ENCODE data around the gene FOXL2NB.

The FOXL2NB gene

DNA sequence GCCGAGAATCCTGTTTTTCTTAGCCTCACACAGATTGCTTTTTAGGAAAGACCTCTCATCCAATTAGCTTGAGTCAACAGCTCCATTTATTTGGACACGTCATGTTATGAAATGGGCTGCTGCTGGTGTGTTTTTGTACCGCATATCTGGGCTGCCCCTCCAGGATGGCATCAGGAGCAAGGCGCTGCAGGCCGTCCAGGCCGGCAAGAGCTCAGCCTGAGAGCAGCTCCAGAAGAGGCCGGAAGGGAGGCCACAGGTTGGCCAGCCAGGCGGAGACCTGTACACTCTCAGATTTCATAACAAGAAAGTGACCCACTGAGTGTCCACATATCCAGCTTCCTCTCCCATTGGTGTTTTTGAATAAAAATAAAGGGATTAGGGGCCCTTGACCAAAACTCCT is 28.3 kb downstream of the FOXL2NB start:
- Histone ChIP-seq H3K36me3 (ENCODE audit: control insufficient read depth, low read length) (no peaks in the 10 kb centered on the region), H3K27ac (ENCODE audit: low read depth, low read length) (no peak overlapping the region), H3K4me1 (ENCODE audit: control insufficient read depth, low read length) (no peaks in the 10 kb centered on the region), H3K9me3 (ENCODE audit: control insufficient read depth, insufficient read depth, low read length) (no peaks in the 10 kb centered on the region), H3F3A (ENCODE audit: control insufficient read depth, insufficient read depth) (no peaks in the 10 kb centered on the region), H4K20me1 (ENCODE audit: control insufficient read depth, insufficient read depth, low read depth, low read length) (no peaks in the 10 kb centered on the region), H3K4me2 (ENCODE audit: low read length) (no peak overlapping the region), H3K27me3 (ENCODE audit: control insufficient read depth, low read length) (no peaks in the 10 kb centered on the region; the same call in 1 of the 2 replicates), H3K79me2 (ENCODE audit: control insufficient read depth, low read length) (no peaks in the 10 kb centered on the region), H3K4me3 (ENCODE audit: low read length) (no peak overlapping the region), H3K9me2 (replicated peaks; ENCODE audit: control insufficient read depth, low read length) (no peaks in the 10 kb centered on the region)
- TF ChIP-seq EZH2phosphoT487 (IDR thresholded peaks at IDR 0.05; ENCODE audit: borderline replicate concordance, low read length), result no peak
- TF ChIP-seq, protein P1, sequence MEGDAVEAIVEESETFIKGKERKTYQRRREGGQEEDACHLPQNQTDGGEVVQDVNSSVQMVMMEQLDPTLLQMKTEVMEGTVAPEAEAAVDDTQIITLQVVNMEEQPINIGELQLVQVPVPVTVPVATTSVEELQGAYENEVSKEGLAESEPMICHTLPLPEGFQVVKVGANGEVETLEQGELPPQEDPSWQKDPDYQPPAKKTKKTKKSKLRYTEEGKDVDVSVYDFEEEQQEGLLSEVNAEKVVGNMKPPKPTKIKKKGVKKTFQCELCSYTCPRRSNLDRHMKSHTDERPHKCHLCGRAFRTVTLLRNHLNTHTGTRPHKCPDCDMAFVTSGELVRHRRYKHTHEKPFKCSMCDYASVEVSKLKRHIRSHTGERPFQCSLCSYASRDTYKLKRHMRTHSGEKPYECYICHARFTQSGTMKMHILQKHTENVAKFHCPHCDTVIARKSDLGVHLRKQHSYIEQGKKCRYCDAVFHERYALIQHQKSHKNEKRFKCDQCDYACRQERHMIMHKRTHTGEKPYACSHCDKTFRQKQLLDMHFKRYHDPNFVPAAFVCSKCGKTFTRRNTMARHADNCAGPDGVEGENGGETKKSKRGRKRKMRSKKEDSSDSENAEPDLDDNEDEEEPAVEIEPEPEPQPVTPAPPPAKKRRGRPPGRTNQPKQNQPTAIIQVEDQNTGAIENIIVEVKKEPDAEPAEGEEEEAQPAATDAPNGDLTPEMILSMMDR (IDR thresholded peaks at IDR 0.05; ENCODE audit: low read depth, low read length, poor library complexity, severe bottlenecking), result no peak

DNA sequence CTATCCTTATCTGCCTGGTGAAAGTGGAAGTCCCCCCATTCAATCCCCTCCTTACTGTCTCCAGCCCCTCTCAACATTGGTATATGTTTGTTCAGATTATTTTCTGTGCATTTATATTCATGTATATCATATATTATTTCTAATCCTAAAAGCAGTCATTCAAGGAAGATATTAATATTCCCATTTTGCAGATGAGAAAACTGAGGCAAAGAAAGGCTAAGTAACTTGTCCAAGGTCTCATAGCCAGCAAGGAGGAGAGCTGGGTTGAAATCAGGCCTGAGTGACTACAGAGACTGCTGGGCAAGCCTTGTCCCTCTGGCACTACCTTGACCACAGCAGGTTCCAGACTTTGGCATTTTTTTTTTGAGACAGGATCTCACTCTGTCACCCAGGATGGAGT is 29.0 kb downstream of the FOXL2NB start:
- Histone ChIP-seq H3K4me1 (ENCODE audit: control insufficient read depth, low read length) (no peaks in the 10 kb centered on the region), H3K36me3 (ENCODE audit: control insufficient read depth, low read length) (no peaks in the 10 kb centered on the region), H3K27ac (ENCODE audit: low read depth, low read length) (no peak overlapping the region), H4K20me1 (ENCODE audit: control insufficient read depth, insufficient read depth, low read depth, low read length) (no peaks in the 10 kb centered on the region), H3K4me3 (ENCODE audit: low read length) (no peak overlapping the region), H3F3A (ENCODE audit: control insufficient read depth, insufficient read depth) (no peaks in the 10 kb centered on the region), H3K9me2 (replicated peaks; ENCODE audit: control insufficient read depth, low read length) (no peaks in the 10 kb centered on the region), H3K79me2 (ENCODE audit: control insufficient read depth, low read length) (no peaks in the 10 kb centered on the region), H3K4me2 (ENCODE audit: low read length) (no peak overlapping the region), H3K27me3 (ENCODE audit: control insufficient read depth, low read length) (no peaks in the 10 kb centered on the region; the same call in 1 of the 2 replicates), H3K9me3 (ENCODE audit: control insufficient read depth, insufficient read depth, low read length) (no peaks in the 10 kb centered on the region)
- TF ChIP-seq, protein P1 (IDR thresholded peaks at IDR 0.05; ENCODE audit: low read depth, low read length, poor library complexity, severe bottlenecking), result no peak
- TF ChIP-seq EZH2phosphoT487 (IDR thresholded peaks at IDR 0.05; ENCODE audit: borderline replicate concordance, low read length), result no peak

DNA sequence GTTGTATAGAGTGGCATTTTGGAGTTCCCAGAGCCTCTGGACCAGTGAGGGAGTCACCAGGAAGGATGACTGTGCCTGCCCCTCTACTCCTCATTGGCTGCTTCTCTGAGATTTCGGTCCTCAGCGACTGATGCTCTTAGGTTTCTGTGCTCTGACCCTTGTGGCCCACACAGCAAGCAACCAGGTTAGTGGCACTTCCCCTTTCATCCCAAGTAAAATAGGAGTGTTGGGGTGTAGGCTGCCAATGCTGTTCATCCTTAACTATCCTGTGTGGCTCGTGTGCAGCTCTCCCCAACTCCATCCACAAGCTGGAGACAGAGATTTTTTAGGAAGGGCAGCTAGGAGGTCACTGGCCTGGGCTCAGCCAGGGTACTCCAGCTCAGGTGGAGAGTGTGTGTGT is 37.8 kb downstream of the FOXL2NB start:
- no peak overlapping the region for H3K4me3 ChIP-seq (ENCODE audit: low read length)
- H3K9me2 ChIP-seq (replicated peaks; ENCODE audit: control insufficient read depth, low read length), result no peaks in the 10 kb centered on the region
- H3K4me1 ChIP-seq (ENCODE audit: control insufficient read depth, low read length), result no peaks in the 10 kb centered on the region
- no peaks in the 10 kb centered on the region for H3K36me3 ChIP-seq (ENCODE audit: control insufficient read depth, low read length)
- H3K4me2 ChIP-seq (ENCODE audit: low read length), result no peak overlapping the region
- H3K79me2 ChIP-seq (ENCODE audit: control insufficient read depth, low read length), result no peaks in the 10 kb centered on the region
- H3F3A ChIP-seq (ENCODE audit: control insufficient read depth, insufficient read depth), result no peaks in the 10 kb centered on the region
- H3K27ac ChIP-seq (ENCODE audit: low read depth, low read length), result no peak overlapping the region
- TF ChIP-seq EZH2phosphoT487 (IDR thresholded peaks at IDR 0.05; ENCODE audit: borderline replicate concordance, low read length), result no peak
- TF ChIP-seq, protein P1 (IDR thresholded peaks at IDR 0.05; ENCODE audit: low read depth, low read length, poor library complexity, severe bottlenecking), result no peak
- no peaks in the 10 kb centered on the region for H3K9me3 ChIP-seq (ENCODE audit: control insufficient read depth, insufficient read depth, low read length)
- peaks cover 4% of the 10 kb centered on the region; the same call in 1 of the 2 replicates for H3K27me3 ChIP-seq (ENCODE audit: control insufficient read depth, low read length)
- no peaks in the 10 kb centered on the region for H4K20me1 ChIP-seq (ENCODE audit: control insufficient read depth, insufficient read depth, low read depth, low read length)
